ENCODE results near the gene THADA. TPM values are rescaled to one million over a fixed set of nuclear protein-coding genes. Genes with fewer than 3 reads are reported as not detected.

THADA gene
- total RNA-seq, 1 donor, result 40.7 TPM

DNA sequence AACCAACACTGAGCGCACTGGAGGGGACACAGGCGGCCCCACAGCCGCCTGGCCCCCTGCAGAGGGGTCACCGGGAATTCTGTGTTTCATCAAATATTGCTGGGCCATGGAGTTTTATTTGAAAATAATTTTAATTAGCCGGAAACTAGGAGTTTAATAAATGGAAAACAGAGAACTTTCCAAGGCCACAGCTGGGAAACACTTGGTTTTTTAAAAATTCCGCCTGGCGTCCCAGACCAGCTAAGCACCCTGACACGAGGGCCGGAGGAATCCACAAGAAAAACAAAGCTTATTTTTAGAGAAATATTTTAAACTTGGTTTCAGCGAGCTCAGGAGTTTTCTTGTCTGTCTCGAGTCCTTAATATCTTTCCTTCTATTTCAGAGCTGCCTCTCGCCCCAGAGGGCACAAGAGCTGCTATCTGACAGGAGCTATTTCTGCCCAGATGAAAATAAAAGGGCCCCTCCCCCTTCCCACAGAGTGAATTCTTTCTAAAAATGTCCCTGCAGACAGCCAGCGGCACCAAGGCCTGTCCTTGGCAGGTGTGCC lies 377.6 kb downstream of the THADA start:
- DNase-seq (ENCODE audit: low read depth in 2 of 3, low spot score in 2 of 3), result peak in 1 of 3 donors; percentile 53

- DNase-seq (ENCODE audit: low read depth in 2 of 3, low spot score in 2 of 3), result peak in 1 of 3 donors; percentile 51
Observed at GRCh38 chr2:43217228-43218154, 378.3 kb downstream of the THADA start.

DNA sequence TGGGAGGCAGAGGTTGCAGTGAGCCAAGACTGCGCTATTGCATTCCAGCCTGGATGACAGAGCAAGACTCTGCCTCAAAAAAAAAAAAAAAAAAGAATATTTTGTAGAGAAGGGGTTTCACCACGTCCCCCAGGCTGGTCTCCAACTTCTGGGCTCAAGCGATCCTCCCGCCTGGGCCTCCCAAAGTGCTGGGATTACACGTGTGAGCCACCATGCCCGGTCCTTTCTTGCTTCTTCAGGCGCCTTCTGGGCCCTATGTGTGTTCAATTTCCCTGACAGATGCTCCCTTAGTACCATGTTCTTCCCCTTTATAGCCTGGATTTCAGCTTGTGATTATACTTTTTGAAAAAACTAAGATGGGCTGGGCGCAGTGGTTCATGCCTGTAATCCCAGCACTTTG lies 379.2 kb downstream of the THADA start:
- no peak for DNase-seq (ENCODE audit: low read depth in 2 of 3, low spot score in 2 of 3)

- DNase-seq (ENCODE audit: low read depth in 2 of 3, low spot score in 2 of 3), result no peak
Observed at GRCh38 chr2:43215673-43216255, 380.1 kb downstream of the THADA start.

DNA sequence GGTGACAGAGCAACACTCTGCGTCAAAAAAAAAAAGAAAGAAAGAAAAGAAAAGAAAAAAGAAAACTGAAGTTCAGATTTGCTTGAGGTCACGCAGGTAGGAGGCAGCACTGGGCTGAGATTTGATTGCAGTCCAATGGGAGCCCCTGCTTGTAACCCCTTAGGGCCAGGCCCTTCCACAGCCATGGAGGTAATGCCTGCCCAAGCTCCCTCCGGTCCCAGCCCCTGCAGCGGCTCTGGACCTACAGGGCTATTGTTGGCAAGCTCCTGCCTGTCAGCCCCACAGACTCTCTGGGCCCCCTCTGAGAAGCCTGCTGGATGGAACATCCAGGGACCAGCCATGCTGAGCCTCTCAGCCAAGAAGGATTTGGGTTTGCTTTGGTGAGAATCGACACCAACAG lies 381.6 kb downstream of the THADA start:
- DNase-seq (ENCODE audit: low read depth in 2 of 3, low spot score in 2 of 3), result no peak

GRCh38 chr2:43212931-43213330 lies 382.9 kb downstream of the THADA start:
- peak in 2 of 3 donors; percentile 70 to 89 for DNase-seq (ENCODE audit: low read depth in 2 of 3, low spot score in 2 of 3)

DNA sequence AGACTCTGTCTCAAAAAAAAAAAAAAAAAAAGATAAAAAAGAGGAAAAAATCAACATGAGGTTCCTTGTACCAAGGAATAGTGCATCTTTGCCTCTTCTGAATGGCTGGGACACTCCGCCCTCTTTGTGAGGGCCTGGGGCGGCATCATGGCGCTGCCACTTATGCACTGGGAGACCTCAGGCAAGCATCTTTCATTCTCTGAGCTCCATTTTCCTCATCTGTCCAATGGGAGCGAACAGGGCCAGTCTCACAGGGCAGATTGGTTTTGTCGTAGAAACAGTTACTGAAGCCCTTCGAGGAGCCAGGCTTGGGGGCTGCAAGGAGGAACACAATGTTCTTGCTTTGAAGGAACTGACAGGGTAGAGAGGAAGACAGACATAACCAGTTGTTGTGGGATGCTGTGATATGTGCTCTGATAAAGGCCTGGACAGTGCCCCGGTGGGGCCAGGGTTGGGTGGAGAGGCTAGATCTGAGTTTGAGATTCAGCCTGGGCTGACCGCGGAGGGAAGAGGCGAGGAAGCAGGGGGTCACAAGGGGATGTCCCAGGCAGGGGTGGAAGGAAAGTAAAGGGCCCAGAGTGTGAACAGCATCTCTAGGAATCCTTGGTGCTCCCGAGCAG lies 383.5 kb downstream of the THADA start:
- peak in 1 of 3 donors; percentile 47 for DNase-seq (ENCODE audit: low read depth in 2 of 3, low spot score in 2 of 3)

DNA sequence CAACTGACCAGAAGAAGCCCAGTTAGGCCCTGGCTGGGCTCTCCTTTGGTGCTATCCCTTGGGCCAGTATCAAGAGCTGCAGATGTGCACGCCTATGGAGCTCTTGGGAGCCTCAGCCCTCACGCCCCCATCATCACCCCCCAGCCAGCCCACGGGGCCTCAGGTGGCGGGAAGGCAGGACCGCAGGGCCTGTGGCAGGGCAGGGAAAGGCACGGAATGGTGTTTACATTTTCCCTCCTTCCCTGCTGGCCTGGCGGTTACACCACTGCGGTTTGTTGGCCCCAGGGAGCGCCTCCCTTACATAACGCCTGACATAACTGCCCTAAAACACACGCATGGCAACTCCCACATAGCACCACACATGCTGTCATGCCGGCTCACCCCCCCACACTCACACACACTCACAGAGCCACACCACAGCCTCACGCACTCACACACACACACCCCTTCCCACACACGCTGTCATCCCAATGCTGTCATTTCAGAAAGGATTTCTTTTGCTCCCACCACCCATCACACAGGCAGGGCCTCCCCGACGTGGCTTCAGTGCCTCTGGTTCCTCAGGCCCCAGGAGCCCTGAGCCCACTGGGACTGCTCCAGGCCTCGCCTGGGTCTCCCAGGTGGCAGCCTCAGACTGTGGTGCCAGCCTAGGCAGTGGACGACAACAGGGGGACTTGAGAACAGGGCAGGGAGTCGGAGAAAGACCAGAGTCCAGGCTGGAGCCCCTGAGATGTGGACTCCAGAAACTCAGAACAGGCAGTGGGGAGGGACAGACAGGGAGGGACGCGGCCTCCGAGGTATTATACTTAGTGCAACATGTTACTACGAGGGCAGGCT lies 385.2 kb downstream of the THADA start:
- peak in 2 of 3 donors; percentile 83 to 85 for DNase-seq (ENCODE audit: low read depth in 2 of 3, low spot score in 2 of 3)

DNA sequence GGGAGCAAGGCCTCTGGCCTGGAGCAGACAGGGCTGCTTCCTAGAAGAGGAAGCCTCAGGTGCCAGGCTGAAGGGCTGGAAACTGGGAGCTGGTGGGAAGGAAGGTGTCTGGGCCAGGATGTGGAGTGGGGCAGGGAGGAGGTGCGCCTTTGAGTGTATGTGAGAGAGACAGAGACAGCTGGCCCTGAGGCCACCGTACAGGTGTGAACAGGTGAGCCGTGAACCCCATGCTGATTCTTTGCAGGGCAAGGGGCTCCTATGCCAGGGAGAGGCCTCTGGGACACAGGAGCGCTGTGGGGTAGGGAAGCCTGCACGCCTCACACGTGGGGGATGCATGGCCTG lies 385.7 kb downstream of the THADA start:
- DNase-seq (ENCODE audit: low read depth in 2 of 3, low spot score in 2 of 3), result no peak

DNA sequence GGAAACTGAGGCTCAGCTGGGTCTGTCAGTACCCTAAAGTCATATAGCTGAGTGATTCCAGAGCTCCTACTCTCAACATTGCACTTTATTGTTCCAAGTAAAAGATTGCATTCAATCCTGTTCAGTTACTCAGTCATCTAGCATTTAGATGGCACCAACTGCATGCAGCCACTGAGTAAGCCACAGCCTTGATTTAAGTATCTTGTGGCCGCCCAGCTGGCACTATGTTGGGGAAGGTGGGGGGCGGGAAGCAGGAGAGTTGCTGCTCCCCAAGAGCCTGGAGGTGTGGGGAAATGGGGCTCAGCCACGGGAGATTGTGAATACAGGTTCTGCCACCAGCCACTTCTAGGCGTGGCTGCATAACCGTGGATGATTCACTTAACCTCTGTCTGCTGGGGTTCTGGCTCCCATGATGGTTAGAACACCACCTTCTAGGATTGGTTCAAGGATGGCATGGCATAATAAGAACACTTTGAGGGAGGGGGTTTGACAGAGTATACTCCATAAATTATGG lies 386.6 kb downstream of the THADA start:
- DNase-seq (ENCODE audit: low read depth in 2 of 3, low spot score in 2 of 3), result no peak

GRCh38 chr2:43207553-43208300 lies 388.1 kb downstream of the THADA start:
- no peak for DNase-seq (ENCODE audit: low read depth in 2 of 3, low spot score in 2 of 3)

- no peak for DNase-seq (ENCODE audit: low read depth in 2 of 3, low spot score in 2 of 3)
Observed at GRCh38 chr2:43206602-43207001, 389.2 kb downstream of the THADA start.

- no peak for DNase-seq (ENCODE audit: low read depth in 2 of 3, low spot score in 2 of 3)
Observed at GRCh38 chr2:43203373-43203772, 392.5 kb downstream of the THADA start.

DNA sequence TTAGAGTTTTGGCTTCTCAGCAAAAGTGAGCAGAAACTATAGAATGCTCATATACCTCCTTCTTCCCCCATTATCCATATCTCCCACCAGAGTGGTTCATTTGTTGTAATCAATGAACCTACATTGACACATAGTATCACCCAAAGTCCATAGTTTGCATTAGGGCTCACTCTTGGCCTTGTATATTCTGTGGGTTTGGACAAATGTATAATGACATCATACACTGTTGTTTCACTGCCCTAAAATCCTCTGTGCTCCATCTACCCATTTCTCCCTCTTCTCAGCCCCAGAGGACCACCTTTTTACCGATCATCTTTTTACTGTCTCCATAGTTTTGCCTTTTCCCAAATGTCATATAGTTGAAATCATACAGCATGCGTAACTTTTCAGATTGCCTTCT lies 393.5 kb downstream of the THADA start:
- no peak for DNase-seq (ENCODE audit: low read depth in 2 of 3, low spot score in 2 of 3)

DNA sequence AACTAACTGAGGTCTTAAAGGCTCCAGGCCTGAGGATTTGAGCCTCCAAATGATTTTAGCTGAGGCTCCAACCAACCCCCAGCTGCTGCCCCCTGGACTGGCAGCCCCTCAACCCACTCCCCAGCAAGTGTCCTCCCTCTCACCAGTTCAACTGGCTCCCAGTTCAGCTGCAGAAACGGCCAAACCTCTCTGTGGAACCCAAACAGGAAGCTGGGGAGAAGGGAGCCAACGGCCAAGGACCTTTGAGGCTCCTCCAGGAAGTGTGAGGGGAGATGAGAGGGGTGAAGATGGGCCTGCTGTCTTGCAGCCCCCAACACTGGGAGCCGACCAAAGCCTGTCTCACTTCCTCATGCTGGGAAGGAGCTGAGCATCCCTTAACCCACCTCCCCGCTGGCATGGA lies 394.3 kb downstream of the THADA start:
- DNase-seq (ENCODE audit: low read depth in 2 of 3, low spot score in 2 of 3), result no peak

DNA sequence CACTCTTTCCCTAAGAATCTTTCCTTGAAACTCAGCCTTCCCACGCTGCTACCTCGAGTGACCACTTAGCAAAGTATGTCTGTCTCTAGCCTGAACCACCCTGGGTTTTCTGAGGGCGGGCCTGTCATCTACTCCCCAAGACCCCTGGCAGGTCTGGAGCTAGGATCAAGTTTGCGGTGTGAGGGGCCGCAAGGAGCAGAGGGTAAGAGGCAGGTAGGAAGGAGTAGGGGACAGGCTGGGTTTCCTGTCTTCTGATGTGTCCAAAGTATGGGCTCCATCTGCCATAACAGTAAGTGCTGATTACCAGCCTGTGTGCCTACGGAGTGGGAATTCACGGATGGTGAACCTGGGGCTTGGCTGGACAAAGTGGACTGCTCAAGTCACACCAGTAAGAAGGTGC lies 394.8 kb downstream of the THADA start:
- DNase-seq (ENCODE audit: low read depth in 2 of 3, low spot score in 2 of 3), result no peak

- DNase-seq (ENCODE audit: low read depth in 2 of 3, low spot score in 2 of 3), result no peak
Observed at GRCh38 chr2:43199492-43200488, 396.0 kb downstream of the THADA start.

GRCh38 chr2:43198263-43198662 lies 397.6 kb downstream of the THADA start:
- no peak for DNase-seq (ENCODE audit: low read depth in 2 of 3, low spot score in 2 of 3)

GRCh38 chr2:43197588-43197896 lies 398.3 kb downstream of the THADA start:
- DNase-seq (ENCODE audit: low read depth in 2 of 3, low spot score in 2 of 3), result no peak

All from hematopoietic multipotent progenitor cell (in vitro differentiated cells).